GM13976 (cell line): ENCODE results near the gene LAMA4.

Experiments used
- DNase-seq: peaks from one replicate; pipeline ENCODE4 v3.0.0; 2012; ENCODE audit warnings: low spot score
- in situ Hi-C: fragments of 300-500 bp; cut with MboI; formaldehyde crosslinking; loops from one replicate; pipeline ENCODE4 v1.12.0; 2022; ENCODE audit warnings: low sequenced_read_pairs, mixed read lengths, inconsistent platforms; ENCODE audit not compliant: unreplicated experiment
- TF ChIP-seq, protein P1 (sequence below): IDR thresholded peaks from 2 replicates; pipeline ENCODE4 v1.5.1; 2012; ENCODE audit warnings: borderline replicate concordance, mild to moderate bottlenecking; ENCODE audit not compliant: insufficient read depth; ENCODE audit errors: extremely low read depth, missing control alignments, control extremely low read depth

The LAMA4 gene

DNA sequence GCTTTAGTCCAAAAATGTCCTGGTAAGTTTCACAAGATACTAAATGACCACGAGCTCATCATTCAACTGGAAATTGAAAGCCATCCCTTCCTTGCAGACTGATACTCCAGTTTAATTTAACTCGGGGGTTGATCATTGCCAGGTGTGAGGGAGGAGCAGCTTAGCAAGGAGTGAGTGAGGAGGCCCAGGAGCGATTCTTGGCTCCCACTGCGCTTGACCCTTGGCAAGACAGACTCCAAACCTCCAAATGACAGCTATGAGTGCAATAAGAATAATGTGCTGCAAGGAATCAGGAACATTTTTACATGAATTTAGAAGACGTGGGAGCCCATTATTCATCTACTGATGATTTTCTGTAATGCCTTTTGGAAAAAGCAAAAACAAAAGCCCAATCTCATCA is 64.9 kb downstream of the LAMA4 start:
- TF ChIP-seq, protein P1, sequence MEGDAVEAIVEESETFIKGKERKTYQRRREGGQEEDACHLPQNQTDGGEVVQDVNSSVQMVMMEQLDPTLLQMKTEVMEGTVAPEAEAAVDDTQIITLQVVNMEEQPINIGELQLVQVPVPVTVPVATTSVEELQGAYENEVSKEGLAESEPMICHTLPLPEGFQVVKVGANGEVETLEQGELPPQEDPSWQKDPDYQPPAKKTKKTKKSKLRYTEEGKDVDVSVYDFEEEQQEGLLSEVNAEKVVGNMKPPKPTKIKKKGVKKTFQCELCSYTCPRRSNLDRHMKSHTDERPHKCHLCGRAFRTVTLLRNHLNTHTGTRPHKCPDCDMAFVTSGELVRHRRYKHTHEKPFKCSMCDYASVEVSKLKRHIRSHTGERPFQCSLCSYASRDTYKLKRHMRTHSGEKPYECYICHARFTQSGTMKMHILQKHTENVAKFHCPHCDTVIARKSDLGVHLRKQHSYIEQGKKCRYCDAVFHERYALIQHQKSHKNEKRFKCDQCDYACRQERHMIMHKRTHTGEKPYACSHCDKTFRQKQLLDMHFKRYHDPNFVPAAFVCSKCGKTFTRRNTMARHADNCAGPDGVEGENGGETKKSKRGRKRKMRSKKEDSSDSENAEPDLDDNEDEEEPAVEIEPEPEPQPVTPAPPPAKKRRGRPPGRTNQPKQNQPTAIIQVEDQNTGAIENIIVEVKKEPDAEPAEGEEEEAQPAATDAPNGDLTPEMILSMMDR: no peak
- no peak for DNase-seq
- in situ Hi-C loops: loop anchor here (10.0 to 25.0 kb wide), 2 partner anchors 115 to 1698 kb away; no protein-coding TSS in a partner anchor

DNA sequence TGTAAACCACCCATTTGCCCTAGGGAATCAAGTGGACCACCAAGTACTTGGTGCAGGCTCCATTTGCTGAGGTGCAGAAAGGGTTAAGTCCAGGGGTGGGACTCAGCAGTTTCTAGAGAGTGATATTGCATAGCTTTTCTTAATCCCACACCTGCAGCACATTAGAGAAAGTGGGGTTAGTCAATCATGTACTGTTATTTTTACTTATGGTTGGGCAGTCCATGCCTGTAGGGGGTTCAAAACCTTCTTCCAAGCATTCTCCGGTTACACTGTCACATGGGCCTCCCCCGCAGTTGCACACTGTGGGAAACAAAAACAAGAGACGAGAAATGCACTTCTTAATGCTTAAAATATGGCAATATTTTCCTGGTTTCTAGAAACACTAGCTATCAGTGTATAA is 65.5 kb downstream of the LAMA4 start:
- no peak for DNase-seq
- in situ Hi-C loops: loop anchor here (10.0 to 25.0 kb wide), 2 partner anchors 116 to 1698 kb away; no protein-coding TSS in a partner anchor
- TF ChIP-seq, protein P1: no peak

DNA sequence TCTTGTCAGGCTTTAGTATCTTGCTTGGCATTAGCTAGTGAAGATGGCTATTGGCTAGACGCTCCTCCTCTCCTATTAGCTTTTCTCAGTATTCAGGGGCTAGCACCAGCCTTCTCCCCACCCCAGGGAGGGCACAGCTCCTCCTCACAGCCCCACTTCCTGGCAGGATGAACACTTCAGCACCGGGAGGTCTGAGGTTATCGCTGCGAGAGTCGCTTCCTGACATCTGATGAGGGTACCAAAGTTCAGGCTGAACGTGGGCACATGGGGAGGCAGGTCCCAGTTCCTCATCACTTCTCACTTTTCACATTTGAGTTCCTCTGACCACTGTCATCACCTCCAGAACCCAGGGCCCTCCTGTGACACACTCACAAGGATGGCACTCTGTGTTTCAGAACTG is 66.6 kb downstream of the LAMA4 start:
- TF ChIP-seq, protein P1: no peak
- DNase-seq: no peak
- in situ Hi-C loops: loop anchor here (10.0 to 25.0 kb wide), 2 partner anchors 117 to 1700 kb away; no protein-coding TSS in a partner anchor

DNA sequence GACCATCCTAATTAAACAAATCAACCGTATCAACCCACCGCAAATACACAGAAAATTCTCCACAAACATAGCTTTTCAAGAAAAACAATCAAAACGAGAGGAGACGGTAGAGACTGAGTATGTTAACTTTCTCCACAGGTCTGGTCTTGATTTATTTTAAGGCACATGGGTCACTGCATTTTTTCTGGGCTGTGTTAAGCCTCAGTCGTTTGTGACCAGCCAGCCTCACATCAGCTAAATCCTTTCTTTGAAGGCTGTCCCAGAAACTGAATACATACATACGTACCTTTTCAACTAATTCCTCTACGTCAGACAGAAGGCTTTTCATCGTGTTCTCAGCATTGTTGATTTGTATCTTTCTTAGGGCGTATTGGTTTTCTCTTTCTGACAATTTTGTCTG is 69.4 kb downstream of the LAMA4 start:
- DNase-seq: no peak
- TF ChIP-seq, protein P1: no peak
- in situ Hi-C loops: loop anchor here (10.0 to 25.0 kb wide), 2 partner anchors 120 to 1702 kb away; no protein-coding TSS in a partner anchor

DNA sequence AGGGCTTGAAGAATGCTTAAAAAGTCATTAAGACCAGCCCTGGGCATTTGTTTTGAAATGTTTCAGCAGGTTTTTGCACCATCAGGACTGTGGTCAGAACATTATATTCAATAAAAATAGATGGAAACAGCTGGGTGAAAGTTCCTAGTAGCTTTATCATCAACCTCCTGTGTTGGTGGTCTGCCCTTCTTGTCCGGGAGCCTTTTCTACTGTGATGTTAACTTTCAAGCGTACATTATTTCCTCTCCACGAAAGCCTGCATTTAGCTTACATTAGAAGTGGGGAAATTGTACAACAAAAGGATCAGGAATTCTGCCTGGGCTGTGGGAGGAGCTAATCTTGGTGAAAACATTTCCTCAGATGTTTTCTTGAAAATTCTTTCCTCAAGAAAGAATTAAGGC is 71.1 kb downstream of the LAMA4 start:
- DNase-seq: no peak
- TF ChIP-seq, protein P1: no peak
- in situ Hi-C loops: loop anchor here (10.0 to 25.0 kb wide), 2 partner anchors 122 to 1704 kb away; no protein-coding TSS in a partner anchor

DNA sequence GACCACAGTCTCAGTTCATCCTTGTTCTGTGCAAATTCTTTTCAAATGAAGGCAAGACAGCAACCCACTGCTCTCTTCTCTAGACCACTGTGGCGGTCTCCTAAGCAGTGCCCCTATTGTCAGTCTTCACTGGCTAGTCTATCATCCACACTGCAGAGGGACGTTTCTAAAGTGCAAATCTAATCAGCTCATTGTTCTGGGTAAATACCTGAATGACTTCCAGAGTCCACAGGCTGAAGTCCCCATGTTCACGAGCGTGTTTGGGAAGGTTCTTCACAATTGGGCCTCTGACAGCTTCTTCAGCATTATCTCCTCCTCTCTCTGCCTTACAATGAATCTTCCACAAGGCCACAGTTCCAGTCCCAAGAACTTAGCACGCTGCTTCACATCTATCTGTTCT is 73.2 kb downstream of the LAMA4 start:
- DNase-seq: no peak
- in situ Hi-C loops: loop anchor here (10.0 to 25.0 kb wide), 2 partner anchors 124 to 1706 kb away; no protein-coding TSS in a partner anchor
- TF ChIP-seq, protein P1: no peak
